Tibial nerve (tissue), 4 donors: ENCODE measurements around the gene NME2. TPM values are rescaled to one million over a fixed set of nuclear protein-coding genes. Genes with fewer than 3 reads are reported as not detected.
"Not testable (repeated sequence)": the region's sequence is repeated elsewhere in the genome, so short reads cannot be mapped to it uniquely, and the experiment has no call there.

ENCODE experiments used
- DNase-seq, 2 donors: peaks; one replicate each; pipeline ENCODE4 v3.0.0-alpha.2; 2019; ENCODE audit warnings: low spot score in 2 of 2
- H3K27ac ChIP-seq, 4 donors: fragments of 200-600 bp; sonication (generic) in 3 of 4; one replicate each; pipeline ENCODE4 v1.5.1; 2017 to 2019; ENCODE audit warnings: mild to moderate bottlenecking in 1 of 4
- H3K27me3 ChIP-seq, 2 donors: fragments of 200-600 bp; sonication (generic) in 1 of 2; one replicate each; pipeline versions ENCODE4 v1.5.1 to v1.6.0; 2017 to 2019
- H3K36me3 ChIP-seq, 3 donors: fragments of 200-600 bp; sonication (generic); one replicate each; pipeline ENCODE4 v1.5.1; 2018 to 2019
- H3K4me1 ChIP-seq, 4 donors: fragments of 200-600 bp; sonication (generic) in 3 of 4; one replicate each; pipeline ENCODE4 v1.5.1; 2017 to 2019
- H3K4me3 ChIP-seq, 4 donors: fragments of 200-600 bp; sonication (generic) in 3 of 4; one replicate each; pipeline ENCODE4 v1.5.1; 2017 to 2019; ENCODE audit warnings: mild to moderate bottlenecking in 1 of 4, moderate library complexity in 1 of 4
- H3K9me3 ChIP-seq, 4 donors: fragments of 200-600 bp; sonication (generic) in 3 of 4; one replicate each; pipeline ENCODE4 v1.5.1; 2017 to 2019
- CTCF ChIP-seq, 5 experiments: fragments of 200-600 bp in 3 of 5; fragments of 450-650 bp in 2 of 5; sonication (generic) in 3 of 5; IDR thresholded peaks; one replicate each; pipeline ENCODE4 v1.5.1; 2016 to 2019; ENCODE audit warnings: antibody characterized with exemption in 5 of 5, mild to moderate bottlenecking in 3 of 5, moderate library complexity in 2 of 5
- EP300 ChIP-seq, 2 donors: sonication (generic); formaldehyde crosslinking; IDR thresholded peaks; one replicate each; pipeline ENCODE4 v1.6.1; 2017; ENCODE audit warnings: antibody characterized with exemption in 2 of 2, mild to moderate bottlenecking in 1 of 2
- POLR2A ChIP-seq, 2 donors: fragments of 450-650 bp; IDR thresholded peaks; one replicate each; pipeline ENCODE4 v1.6.1; 2017; ENCODE audit warnings: antibody characterized with exemption in 2 of 2, mild to moderate bottlenecking in 2 of 2, moderate library complexity in 2 of 2
- WGBS, 2 donors: methylation state at CpG; one replicate each; pipeline ENCODE4 v1.1.5; 2018; 5-methylcytosine and 5-hydroxymethylcytosine counted together
- total RNA-seq, 4 donors: library from RNA; depleted of rRNA; stranded (reverse); fragments of >200 nt; gene quantifications; one replicate each; pipeline ENCODE4 v1.1.0, GENCODE V29; 2016

NME2 gene
- total RNA-seq, 4 donors from 2014 or later: 308 to 552 (median 417) TPM

GRCh38 chr17:51170736-51171135 lies 4.5 kb downstream of the NME2 start:
- TF ChIP-seq POLR2A (IDR thresholded peaks at IDR 0.05): no peak
- no peak for TF ChIP-seq EP300 (IDR thresholded peaks at IDR 0.05)
- no peak for TF ChIP-seq CTCF (IDR thresholded peaks at IDR 0.05)
- WGBS, 2 donors: 86 to 87% methylated on average over 2 of the region's 2 CpGs
- peaks cover 0 to 71% (median 4%) of the 10 kb centered on the region in 3 donors for H3K36me3 ChIP-seq

GRCh38 chr17:51172030-51172429 lies 5.8 kb downstream of the NME2 start:
- peaks cover 0 to 71% (median 4%) of the 10 kb centered on the region in 3 donors for H3K36me3 ChIP-seq
- H3K9me3 ChIP-seq, H3K27ac ChIP-seq, DNase-seq, H3K27me3 ChIP-seq, H3K4me3 ChIP-seq: not testable (repeated sequence)
- peaks cover 0 to 12% (median 1%) of the 10 kb centered on the region in 4 donors for H3K4me1 ChIP-seq
- WGBS, 2 donors: 85 to 89% methylated on average over 9 of the region's 9 CpGs

More at GRCh38 chr17:51170736-51171135, 4.5 kb downstream of the NME2 start:
- Histone ChIP-seq H3K9me3 (no peaks in the 10 kb centered on the region), H3K4me3 (no peak overlapping the region), H3K27ac (no peak overlapping the region), H3K27me3 (no peaks in the 10 kb centered on the region), H3K4me1 (peaks cover 0 to 14% (median 2%) of the 10 kb centered on the region in 4 donors)
- no peak for DNase-seq

- Histone ChIP-seq H3K9me3 (no peaks in the 10 kb centered on the region), H3K4me1 (peaks cover 0 to 33% (median 2%) of the 10 kb centered on the region in 4 donors), H3K27ac (no peak overlapping the region), H3K36me3 (peaks cover 0 to 37% (median 0%) of the 10 kb centered on the region in 3 donors), H3K27me3 (no peaks in the 10 kb centered on the region), H3K4me3 (no peak overlapping the region)
- DNase-seq: no peak
- TF ChIP-seq POLR2A (IDR thresholded peaks at IDR 0.05) (no peak), CTCF (IDR thresholded peaks at IDR 0.05) (no peak), EP300 (IDR thresholded peaks at IDR 0.05) (no peak)
- 63 to 79% methylated on average over 5 of the region's 5 CpGs for WGBS, 2 donors
These were observed 14.3 kb downstream of the NME2 start for GRCh38 chr17:51180486-51180885.

- Histone ChIP-seq H3K4me3 (no peak overlapping the region), H3K9me3 (no peaks in the 10 kb centered on the region), H3K27ac (no peak overlapping the region), H3K4me1 (peaks cover 0 to 13% (median 2%) of the 10 kb centered on the region in 4 donors), H3K36me3 (peaks cover 0 to 62% (median 6%) of the 10 kb centered on the region in 3 donors), H3K27me3 (no peaks in the 10 kb centered on the region)
- 61 to 69% methylated on average over 1 of the region's 1 CpG for WGBS, 2 donors
- no peak for TF ChIP-seq POLR2A (IDR thresholded peaks at IDR 0.05)
- no peak for TF ChIP-seq CTCF (IDR thresholded peaks at IDR 0.05)
- DNase-seq: no peak
These were observed 17.9 kb downstream of the NME2 start for GRCh38 chr17:51184124-51184523.

GRCh38 chr17:51185763-51186332 lies 19.6 kb downstream of the NME2 start:
- 90 to 94% methylated on average over 8 of the region's 8 CpGs for WGBS, 2 donors
- no peak for DNase-seq
- Histone ChIP-seq H3K4me1 (peaks cover 0 to 7% (median 0%) of the 10 kb centered on the region in 4 donors), H3K9me3 (no peaks in the 10 kb centered on the region), H3K27ac (no peak overlapping the region), H3K27me3 (no peaks in the 10 kb centered on the region), H3K36me3 (peaks cover 0 to 75% (median 9%) of the 10 kb centered on the region in 3 donors), H3K4me3 (no peak overlapping the region)
- TF ChIP-seq EP300 (IDR thresholded peaks at IDR 0.05) (no peak), POLR2A (IDR thresholded peaks at IDR 0.05) (no peak), CTCF (IDR thresholded peaks at IDR 0.05) (no peak)
